ENCODE results near the gene C2orf69.

Gene C2orf69

DNA sequence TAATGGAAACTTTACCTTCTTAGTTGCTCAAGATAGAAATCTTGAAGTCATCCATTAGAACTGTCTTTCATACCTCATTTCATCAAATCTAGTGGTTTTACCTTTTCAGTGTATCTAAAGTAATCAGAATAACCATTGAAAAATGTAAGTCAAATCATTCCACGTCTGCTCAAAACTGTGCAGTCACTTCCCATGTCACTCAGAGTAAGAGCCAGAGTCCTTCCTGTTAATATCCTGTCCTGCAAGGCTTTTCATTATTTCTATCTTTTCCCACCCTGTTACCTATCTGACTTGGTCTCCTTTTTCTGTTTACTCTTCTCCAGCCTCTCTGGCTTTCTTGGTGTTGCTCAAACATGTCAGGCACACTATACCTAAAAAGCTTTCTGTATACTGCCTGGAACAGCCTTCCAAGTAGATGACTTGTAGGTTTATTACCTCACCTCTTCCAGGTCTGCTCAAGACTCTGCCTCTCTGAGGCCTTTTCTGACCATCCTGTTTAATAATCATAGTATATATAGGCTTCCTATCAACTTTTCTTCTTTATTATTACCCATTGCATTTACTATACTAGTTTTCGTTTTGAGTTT lies 3.4 kb downstream of the C2orf69 start:
- no peak for DNase-seq (ENCODE audit: low read depth in 2 of 2)

DNA sequence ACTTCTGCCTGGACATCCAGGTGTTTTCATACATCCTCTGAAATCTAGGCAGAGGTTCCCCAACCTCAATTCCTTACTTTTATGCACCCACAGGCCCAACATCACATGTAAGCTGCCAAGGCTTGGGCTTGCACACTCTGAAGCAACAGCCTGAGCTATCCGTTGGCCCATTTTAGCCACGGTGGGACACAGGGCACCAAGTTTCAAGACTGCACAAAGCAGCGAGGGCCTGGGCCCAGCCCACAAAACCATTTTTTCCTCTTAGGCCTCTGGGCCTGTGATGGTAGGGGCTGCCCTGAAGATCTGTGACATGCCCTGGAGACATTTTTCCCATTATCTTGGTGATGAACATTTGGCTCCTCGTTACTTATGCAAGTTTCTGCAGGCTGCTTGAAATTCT lies 5.9 kb downstream of the C2orf69 start:
- DNase-seq (ENCODE audit: low read depth in 2 of 2) = no peak

DNA sequence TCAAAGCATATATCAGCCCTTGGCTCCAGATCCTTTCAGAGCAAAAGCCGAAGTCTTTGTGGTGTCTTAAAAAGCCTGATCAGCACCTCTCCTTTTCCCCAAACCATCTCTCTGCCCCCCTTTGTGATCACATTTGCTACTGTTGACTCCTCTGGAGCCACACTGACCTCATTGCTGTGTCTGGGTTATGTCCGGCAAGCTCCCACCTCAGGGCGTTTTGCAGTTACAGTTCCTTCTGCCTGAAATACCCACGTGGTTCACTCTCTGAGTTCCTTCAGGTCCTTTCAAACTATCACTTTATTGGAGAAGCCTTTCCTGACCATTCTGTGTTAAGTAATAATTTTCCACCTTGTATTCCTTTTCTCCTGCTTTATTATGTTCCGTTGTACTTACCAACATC lies 11.8 kb downstream of the C2orf69 start:
- no peak for DNase-seq (ENCODE audit: low read depth in 2 of 2)

DNA sequence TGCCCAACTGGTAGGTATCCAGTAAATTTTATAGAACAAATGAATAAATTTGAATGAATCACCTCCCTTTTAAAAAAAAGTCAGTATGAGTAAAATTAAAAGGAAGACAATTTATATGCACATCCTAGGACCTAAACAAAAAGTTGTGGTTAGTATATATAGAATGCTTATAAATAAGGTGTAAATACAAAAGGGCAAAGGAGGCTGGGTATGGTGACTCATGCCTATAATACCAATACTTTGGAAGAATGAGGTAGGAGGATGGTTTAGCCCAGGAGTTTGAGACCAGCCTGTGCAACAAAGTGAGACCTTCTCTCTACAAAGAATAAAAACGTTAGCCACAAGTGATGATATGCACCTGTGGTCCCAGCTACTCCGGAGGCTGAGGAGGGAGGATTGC lies 12.8 kb downstream of the C2orf69 start:
- DNase-seq (ENCODE audit: low read depth in 2 of 2) = no peak

DNA sequence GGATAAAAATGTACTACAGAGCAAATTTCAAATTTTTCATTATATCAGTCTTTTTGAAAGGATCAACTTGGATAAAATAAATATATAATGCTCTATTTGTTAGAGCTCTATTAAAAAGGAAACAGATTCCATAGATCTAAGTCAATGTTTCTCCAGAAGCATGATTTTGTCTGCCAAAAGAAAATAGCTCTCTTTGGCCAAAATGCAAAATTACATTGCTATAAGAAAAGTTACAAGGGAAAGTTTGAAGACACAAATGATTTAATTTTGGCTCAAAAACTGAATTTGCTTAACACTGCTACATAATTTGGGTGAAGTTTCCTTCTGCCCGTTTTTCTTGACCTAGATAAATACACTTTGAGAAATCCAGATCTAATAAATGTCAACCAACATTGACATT lies 15.7 kb downstream of the C2orf69 start:
- no peak for DNase-seq (ENCODE audit: low read depth in 2 of 2)

DNA sequence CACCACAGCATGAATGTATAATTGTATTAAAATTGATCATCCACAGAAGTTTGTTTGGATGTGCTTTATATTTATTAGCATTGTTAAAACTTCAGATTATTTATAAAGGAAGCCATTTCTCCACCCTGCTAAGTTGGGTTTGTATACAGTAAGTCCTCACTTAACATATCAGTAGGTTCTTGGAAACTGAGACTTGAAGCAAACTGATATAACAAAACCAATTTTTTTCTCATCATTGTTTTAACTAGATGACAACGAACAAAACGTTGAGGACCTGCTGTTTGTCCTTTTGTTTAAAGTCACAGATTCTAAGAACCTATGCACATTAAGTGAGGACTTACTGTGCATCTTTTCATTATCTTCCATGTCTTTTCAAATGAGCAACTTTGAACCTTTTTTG lies 17.1 kb downstream of the C2orf69 start:
- no peak for DNase-seq (ENCODE audit: low read depth in 2 of 2)

DNA sequence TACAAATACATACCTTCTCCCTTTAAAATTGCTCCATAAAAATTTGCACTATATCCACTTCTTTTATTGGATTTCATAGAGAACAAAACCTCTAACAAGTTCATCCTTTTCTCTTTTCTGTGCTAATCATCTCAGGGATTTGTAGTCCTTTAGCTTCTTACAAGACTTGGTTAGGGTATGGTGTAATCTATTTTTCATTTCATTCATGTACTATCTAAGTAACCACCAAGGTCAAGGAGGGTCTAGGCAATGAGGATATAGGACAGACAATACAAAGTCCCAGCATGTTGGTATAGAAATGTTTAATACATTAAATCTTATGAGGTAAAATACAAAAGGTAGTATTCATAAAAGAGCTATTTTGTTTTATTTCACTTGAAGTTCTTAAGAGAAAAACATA lies 17.5 kb downstream of the C2orf69 start:
- DNase-seq (ENCODE audit: low read depth in 2 of 2) = no peak

DNA sequence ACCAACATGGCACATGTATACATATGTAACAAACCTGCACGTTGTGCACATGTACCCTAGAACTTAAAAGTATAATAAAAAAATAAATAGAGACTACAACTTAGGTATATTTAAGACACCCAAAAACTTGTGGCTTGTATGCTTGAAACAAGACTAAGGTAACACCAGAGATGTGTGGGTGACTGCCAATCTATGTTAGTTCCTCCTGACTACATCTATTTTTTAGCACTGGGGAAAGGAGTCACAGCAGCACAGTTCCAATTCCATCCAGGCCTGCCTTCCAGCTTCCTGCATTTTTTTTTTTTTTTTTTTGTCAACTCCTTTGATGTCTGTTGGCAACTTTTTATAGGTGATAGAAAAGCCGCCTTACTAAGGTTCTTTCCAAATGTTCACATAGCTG lies 18.2 kb downstream of the C2orf69 start:
- no peak for DNase-seq (ENCODE audit: low read depth in 2 of 2)

DNA sequence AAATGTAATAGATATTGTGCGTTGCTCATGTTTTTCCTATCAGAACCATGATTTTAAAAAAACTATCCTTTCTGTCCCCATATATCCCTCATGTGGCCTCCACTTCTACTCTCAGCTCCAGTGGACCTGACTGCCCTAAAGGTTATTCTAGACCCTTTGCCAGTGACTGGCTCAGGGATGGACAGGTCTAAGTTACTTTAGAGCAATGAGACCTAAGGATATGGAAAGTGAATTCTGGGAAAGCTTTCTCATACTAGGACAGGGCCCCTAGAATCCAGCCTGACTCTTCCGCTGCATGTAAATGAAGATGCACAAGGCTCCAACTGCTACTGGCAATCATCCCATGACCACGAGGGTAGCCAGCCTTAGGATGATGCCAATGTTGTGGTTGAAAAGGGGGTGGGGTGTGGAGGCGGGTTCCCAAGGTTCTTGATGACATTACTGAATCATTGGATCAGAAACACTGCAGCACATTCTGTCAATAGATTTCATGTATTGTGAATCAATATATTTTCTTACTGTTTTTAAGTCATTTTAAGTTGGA lies 21.3 kb downstream of the C2orf69 start:
- DNase-seq (ENCODE audit: low read depth in 2 of 2) = no peak

DNA sequence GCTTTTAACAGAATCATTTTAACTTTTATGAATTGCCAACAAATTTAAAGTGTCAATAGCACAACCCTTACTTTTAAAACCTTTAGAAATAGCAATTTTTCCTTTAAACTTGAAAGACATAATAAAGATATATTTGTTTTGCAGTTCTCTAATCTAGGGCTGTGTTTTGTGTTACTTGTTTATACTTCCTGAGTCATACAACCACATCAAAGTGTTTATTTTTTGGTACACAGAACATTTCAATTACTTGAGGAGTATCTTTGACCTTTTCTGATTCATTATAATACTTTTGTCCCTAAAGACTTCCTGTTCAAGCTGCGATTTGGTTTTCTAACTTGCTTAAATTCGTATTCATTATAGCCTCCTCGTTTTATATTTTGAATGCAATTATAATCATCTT lies 22.4 kb downstream of the C2orf69 start:
- no peak for DNase-seq (ENCODE audit: low read depth in 2 of 2)

DNA sequence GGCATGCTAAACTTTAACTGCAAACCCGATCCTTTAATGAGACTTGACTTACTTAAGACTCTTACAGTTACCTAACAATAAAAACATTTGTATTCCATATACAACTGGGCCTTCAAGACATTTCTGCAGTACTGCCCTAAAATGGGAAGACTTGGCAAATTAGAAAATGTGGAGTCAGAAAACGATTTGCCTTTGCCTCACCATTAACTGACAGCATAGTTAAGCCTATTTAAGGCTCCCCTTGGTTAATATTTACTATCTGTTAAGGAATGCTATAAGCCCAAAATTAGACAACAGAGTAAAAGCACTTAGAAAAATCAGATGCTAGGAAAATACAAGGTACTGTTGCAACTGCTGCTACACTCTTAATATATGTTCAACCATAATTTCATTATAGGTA lies 25.5 kb downstream of the C2orf69 start:
- no peak for DNase-seq (ENCODE audit: low read depth in 2 of 2)

DNA sequence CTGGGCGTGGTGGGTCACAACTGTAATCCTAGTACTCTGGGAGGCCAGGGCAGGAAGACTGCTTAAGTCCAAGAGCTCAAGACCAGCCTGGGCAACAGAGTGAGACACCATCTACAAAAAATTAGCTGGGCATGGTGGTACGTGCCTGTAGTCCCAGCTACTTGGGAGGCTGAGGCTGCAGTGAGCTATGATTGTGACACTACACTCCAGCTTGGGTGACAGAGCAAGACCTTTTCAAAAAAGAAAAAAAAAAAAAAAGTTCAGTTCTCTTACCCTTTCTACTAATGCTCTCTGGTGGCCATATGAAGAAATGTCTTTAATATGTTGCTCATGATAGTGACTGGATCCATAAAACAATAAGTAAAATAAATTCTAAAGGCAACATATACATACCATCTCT lies 29.3 kb downstream of the C2orf69 start:
- no peak for DNase-seq (ENCODE audit: low read depth in 2 of 2)

DNA sequence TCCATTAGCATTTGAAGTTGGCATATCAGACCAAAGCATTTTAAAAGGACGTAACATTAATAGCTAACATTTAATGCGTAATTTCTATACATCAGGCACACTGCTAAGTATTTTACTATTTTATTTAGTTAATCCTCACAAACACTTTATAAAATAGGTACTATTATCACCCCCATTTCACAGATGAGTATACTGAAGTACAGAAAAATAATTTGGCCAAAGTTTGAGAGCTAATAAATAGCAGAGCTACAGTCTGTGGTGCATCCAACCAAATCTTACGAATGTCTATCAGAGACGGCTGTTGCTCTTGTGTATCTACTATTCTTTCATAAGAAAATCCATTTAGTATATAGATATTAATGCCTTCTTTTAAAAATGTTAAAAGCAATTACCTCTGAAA lies 32.3 kb downstream of the C2orf69 start:
- DNase-seq (ENCODE audit: low read depth in 2 of 2) = no peak

DNA sequence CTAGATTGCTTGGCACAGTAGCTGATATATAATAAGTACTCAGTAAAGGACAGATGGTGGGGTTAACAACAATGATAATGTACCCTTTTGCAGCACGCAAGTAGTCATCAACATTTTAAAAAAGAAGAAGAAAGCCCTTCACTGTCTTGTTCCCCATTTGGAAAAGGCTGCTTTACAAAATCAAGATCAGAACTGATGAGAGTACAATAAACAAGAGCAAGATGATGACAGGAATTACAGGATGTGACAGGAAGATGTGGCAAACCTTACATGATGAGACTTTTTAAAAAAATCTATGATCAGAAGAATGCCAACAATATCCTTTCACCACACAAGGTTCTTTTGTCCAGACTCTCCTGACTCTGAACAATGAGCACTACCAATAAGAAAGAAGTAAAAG lies 35.1 kb downstream of the C2orf69 start:
- DNase-seq (ENCODE audit: low read depth in 2 of 2) = no peak

DNA sequence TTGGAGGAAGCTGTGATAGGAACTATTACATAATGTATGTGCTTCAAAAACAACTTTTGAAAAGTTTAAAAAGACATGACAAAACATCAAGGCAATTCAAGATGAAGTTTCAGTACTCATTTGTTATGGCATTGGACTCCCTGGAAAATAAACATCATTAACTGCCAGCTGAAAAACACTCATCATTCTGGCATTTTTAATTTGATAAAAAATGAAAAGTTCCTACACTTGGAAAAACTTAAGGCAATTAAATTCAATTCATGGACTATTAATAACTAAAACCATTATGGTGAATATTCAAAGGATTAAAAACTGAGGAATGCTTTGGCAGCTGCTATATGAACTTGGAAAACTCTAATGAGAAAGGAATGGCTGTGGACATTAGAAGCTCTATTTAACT lies 35.7 kb downstream of the C2orf69 start:
- no peak for DNase-seq (ENCODE audit: low read depth in 2 of 2)

DNA sequence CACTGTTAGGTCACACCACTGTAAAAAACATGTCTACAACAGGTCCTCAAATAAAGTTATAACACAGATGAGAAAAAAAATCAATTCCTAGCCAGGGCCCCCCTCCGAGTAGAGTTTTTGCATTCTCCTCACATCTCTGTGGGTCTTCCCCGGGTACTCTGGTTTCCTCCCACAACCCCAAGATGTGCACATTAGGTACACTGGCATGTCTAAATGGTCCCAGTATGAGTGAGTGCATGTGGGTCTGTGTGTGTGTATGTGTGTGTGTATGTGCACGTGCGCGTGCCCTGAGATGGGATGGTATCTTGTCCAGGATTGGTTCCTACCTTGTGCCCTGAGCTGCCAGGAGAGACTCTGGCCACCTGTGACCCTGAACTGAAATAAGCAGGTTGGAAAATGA lies 39.3 kb downstream of the C2orf69 start:
- no peak for DNase-seq (ENCODE audit: low read depth in 2 of 2)

DNA sequence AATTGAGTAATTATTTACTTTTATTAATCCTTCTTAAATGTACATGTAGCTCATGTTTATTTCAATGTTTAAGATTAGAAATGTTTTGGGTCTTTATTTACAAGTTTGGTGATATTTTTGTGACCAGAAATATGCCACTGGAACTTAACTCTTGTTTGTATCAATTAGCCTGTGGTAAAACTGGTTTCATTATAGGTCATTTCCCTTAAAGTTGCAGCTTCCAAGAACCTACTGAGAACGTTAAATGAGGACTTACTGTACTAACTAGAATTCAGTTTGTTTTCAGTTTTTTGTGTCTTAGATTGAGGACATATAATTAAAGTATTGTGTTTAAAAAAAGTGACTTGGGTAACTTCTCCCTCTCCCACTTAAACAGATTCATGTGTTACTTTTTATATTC lies 39.9 kb downstream of the C2orf69 start:
- no peak for DNase-seq (ENCODE audit: low read depth in 2 of 2)

DNA sequence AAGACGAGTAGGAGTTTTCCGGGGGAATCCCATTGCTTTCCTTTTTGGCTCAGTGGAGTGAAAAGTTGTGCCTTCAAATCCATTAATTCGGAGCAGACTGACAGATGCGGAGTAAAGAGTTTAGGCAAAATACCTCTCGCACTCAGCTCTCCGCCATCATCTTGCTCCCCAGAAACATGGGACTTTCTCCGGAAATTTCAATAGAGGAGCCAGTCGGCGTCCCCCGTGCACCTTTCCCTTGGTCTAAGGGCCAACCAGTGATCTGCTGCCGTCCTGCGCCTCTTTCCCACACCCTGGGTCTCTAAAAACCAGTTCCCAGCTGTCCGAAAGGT lies 43.9 kb downstream of the C2orf69 start:
- no peak for DNase-seq (ENCODE audit: low read depth in 2 of 2)

DNA sequence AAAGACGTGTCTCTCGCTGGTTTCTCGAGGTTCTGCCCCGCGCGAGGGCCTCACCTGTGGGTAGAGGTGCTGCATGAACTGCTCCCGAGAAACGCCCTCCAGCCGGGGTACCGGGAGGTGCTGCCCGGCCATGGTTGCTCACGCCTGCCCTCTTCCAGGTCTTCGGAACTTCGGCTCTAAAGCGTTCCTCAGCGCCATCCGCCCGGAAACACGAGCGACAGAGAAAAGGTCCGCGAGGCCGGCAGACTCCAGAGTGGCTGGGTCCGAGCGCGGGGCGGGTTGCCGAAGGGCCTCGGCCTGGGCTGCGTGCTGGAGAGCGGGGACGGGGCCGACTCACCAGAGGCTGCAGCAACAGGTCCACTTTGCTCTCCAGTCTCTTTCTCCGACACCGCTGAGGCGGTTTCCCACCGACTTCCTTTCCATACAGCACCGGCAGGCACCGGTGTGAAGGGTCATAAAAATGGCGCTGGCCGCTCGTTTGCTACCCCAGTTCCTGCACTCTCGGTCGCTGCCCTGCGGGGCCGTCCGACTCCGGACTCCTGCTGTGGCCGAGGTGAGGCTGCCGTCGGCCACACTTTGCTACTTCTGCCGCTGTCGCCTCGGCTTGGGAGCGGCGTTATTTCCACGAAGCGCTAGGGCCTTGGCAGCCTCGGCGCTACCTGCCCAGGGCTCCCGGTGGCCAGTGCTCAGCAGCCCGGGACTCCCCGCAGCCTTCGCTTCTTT lies 44.4 kb downstream of the C2orf69 start, which contains the start of the genes MAIP1 and TYW5:
Gene MAIP1, plus strand, starts transcription at position 244 of the 723 bp plus-strand sequence. Its CDS starts 217 bp downstream, at position 461.
Gene TYW5, minus strand, starts transcription at position 153 of the 723 bp plus-strand sequence. Its CDS starts 21 bp downstream, at position 132.
- peak; percentile 69 to 71 for DNase-seq (ENCODE audit: low read depth in 2 of 2)

DNA sequence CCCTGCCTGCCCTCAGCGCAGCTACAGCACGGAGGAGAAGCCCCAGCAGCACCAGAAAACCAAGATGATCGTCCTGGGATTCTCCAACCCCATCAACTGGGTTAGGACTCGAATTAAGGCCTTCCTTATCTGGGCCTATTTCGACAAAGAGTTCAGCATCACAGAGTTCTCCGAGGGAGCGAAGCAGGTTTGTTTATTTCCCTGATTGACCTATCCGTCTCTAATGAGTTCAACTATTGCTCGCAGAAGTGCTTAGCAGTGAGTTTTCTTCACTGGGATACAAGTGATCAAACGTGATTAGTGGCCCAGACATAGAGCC lies 44.9 kb downstream of the C2orf69 start:
- no peak for DNase-seq (ENCODE audit: low read depth in 2 of 2)

DNA sequence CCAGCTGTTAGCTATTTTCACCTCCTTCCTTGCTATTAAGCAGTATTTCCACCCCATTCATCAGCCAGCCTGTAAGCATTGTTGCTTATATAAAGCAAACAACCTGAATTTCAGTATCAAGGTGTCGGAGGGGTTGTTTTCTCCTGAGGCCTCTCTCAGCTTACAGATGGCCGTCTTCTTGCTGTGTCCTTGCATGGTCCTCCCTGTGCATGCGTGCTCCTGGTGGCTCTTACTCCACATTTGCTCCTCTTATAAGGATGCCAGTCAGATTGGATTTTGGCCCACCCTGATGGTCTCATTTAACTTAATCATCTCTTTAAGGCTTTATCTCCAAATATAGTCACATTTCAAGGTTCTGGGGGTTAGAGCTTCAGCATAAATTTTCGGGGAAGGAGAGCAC lies 46.9 kb downstream of the C2orf69 start:
- DNase-seq (ENCODE audit: low read depth in 2 of 2) = no peak

DNA sequence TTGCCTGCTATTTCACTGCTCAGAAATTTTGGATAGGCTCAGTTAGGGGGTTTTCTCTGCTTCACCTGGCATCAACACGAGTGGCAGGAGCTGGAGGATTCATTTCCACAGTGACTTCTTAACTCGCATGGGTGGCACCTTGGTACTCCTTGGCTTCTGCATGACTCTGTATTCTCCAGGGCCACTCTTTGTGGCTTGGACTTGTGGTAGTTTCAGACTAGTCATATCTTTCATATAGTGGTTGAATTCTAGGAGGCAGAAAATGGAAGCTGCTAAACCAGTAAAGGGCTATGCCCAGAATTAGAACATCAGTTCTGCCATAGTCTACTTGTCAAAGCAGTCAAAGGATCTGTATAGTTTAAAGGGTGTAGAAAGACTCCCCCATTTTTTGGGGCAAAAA lies 51.1 kb downstream of the C2orf69 start:
- no peak for DNase-seq (ENCODE audit: low read depth in 2 of 2)

DNA sequence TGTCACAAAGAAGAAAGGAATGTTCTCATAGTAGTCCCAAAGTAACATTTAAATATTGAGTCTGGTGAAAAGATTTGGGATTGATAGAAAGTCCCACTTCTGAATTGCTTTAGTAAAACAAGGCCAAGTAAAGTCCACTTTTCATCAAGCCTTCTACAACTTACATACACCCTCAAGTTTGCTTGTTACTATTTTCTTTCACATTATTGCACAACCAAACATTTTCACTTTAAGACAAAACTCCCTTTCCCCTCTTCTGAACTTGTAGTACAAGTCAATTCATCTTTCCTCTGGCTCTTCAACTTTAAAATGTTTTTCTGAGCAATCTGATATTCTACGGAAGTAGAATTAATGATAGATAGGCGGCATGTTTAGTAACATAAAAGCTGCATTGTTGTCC lies 55.3 kb downstream of the C2orf69 start:
- no peak for DNase-seq (ENCODE audit: low read depth in 2 of 2)

DNA sequence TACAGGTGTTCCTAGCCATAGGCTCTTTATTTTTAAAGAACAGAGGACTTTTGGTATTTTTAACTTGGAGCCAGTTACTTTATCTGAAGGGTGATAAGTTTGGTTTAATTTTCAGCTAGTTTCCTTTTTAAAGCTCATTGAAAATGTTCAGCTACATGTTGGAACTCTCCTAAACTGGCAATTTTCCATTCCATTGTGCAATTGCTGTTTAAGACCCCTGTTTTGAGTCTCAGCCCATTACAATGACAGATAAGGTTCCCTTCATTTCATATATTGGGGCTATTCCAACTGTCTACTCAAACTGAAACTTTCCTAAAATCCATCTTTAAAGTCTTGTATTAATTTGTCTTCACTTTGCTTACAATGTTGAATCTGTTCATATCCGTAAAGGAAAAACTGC lies 55.9 kb downstream of the C2orf69 start:
- no peak for DNase-seq (ENCODE audit: low read depth in 2 of 2)
